B cell (primary cell): ENCODE measurements around the gene CENPN.

Experiments used
- EZH2 ChIP-seq: IDR thresholded peaks from 2 replicates; pipeline ENCODE4 v1.6.1; 2012; ENCODE audit warnings: borderline replicate concordance, low read depth, mild to moderate bottlenecking, moderate library complexity, low read length; ENCODE audit not compliant: insufficient read depth, poor library complexity, severe bottlenecking
- TF ChIP-seq, protein P1 (sequence below): fragments of 200-600 bp; IDR thresholded peaks from one replicate; pipeline ENCODE4 v1.8.0; 2022; ENCODE audit warnings: antibody characterized with exemption, mild to moderate bottlenecking

- TF ChIP-seq, protein P1, sequence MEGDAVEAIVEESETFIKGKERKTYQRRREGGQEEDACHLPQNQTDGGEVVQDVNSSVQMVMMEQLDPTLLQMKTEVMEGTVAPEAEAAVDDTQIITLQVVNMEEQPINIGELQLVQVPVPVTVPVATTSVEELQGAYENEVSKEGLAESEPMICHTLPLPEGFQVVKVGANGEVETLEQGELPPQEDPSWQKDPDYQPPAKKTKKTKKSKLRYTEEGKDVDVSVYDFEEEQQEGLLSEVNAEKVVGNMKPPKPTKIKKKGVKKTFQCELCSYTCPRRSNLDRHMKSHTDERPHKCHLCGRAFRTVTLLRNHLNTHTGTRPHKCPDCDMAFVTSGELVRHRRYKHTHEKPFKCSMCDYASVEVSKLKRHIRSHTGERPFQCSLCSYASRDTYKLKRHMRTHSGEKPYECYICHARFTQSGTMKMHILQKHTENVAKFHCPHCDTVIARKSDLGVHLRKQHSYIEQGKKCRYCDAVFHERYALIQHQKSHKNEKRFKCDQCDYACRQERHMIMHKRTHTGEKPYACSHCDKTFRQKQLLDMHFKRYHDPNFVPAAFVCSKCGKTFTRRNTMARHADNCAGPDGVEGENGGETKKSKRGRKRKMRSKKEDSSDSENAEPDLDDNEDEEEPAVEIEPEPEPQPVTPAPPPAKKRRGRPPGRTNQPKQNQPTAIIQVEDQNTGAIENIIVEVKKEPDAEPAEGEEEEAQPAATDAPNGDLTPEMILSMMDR: no peak
- no peak for TF ChIP-seq EZH2
These were observed 62.0 kb downstream of the CENPN start for GRCh38 chr16:81069063-81069462.
